IMR-90 (cell line): Measurements from ENCODE around the gene TEDC2. TPM values are rescaled to one million over a fixed set of nuclear protein-coding genes. Genes with fewer than 3 reads are reported as not detected.

Experiments used
- ATAC-seq: fragments of 200-7000 bp; cut with Tn5 transposase; 2 replicates; pipeline ENCODE4 v1.9.1; 2020; ENCODE audit warnings: low read depth, mild to moderate bottlenecking, moderate library complexity
- BruUV-seq: library from RNA; stranded (reverse); fragments of 400-500 nt; replicated peaks from 2 replicates; lab custom pipeline; 2021; lab: Mats Ljungman, UMichigan
- CTCF ChIA-PET: fragments of 300-600 bp; formaldehyde crosslinking; extraction: SDS; loops from one replicate; lab custom pipeline; 2021; ENCODE audit warnings: antibody characterized with exemption; lab: Yijun Ruan, JAX
- POLR2A ChIA-PET: fragments of 300-600 bp; sonication (Branson Sonifier 250); formaldehyde crosslinking; loops from one replicate; lab custom pipeline; 2022; ENCODE audit warnings: antibody characterized with exemption; ENCODE audit not compliant: unreplicated experiment; lab: Charles Lee
- DNase-seq: peaks from one replicate; pipeline ENCODE4 v3.0.0; 2013
- H2AFZ ChIP-seq: replicated peaks from 2 replicates; pipeline ENCODE3; 2013; ENCODE audit warnings: low read length, mild to moderate bottlenecking; ENCODE audit not compliant: poor library complexity
- H2AK5ac ChIP-seq: 2 replicates; pipeline ENCODE4 v1.6.1; 2013; ENCODE audit warnings: low read depth, low read length, inconsistent platforms
- H2AK9ac ChIP-seq: replicated peaks from 2 replicates; pipeline ENCODE3; 2013; ENCODE audit warnings: mild to moderate bottlenecking, low read depth, low read length, moderate library complexity; ENCODE audit not compliant: poor library complexity
- H2BK120ac ChIP-seq: 2 replicates; pipeline ENCODE4 v1.6.1; 2013; ENCODE audit warnings: low read depth, low read length, inconsistent platforms
- H2BK15ac ChIP-seq: 3 replicates; pipeline ENCODE4 v1.6.1; 2013; ENCODE audit warnings: low read depth, low read length, inconsistent platforms
- H2BK20ac ChIP-seq: 2 replicates; pipeline ENCODE4 v1.6.1; 2013; ENCODE audit warnings: low read depth, mild to moderate bottlenecking, inconsistent platforms, low read length, moderate library complexity
- H2BK5ac ChIP-seq: 2 replicates; pipeline ENCODE4 v1.6.1; 2013; ENCODE audit warnings: mild to moderate bottlenecking, low read depth, low read length, inconsistent platforms; ENCODE audit not compliant: poor library complexity, severe bottlenecking
- H3K14ac ChIP-seq: replicated peaks from 2 replicates; pipeline ENCODE4 v1.6.1; 2013; ENCODE audit warnings: low read depth, low read length, inconsistent platforms
- H3K18ac ChIP-seq: 2 replicates; pipeline ENCODE4 v1.6.1; 2013; ENCODE audit warnings: low read depth, low read length, control low read depth
- H3K23ac ChIP-seq: 2 replicates; pipeline ENCODE4 v1.6.1; 2013; ENCODE audit warnings: low read depth, low read length, inconsistent platforms
- H3K27ac ChIP-seq: 2 replicates; pipeline ENCODE4 v1.5.1; 2013; ENCODE audit warnings: mild to moderate bottlenecking, control low read depth, low read length; ENCODE audit not compliant: insufficient read depth
- H3K27me3 ChIP-seq: 2 replicates; pipeline ENCODE4 v1.6.1; 2013; ENCODE audit warnings: low read length; ENCODE audit not compliant: control insufficient read depth, insufficient read depth
- H3K36me3 ChIP-seq: 2 replicates; pipeline ENCODE4 v1.6.1; 2013; ENCODE audit warnings: low read length, mixed read lengths; ENCODE audit not compliant: control insufficient read depth, insufficient read depth
- H3K4ac ChIP-seq: 2 replicates; pipeline ENCODE4 v1.6.1; 2013; ENCODE audit warnings: low read depth, low read length, inconsistent platforms
- H3K4me1 ChIP-seq: 2 replicates; pipeline ENCODE4 v1.6.1; 2013; ENCODE audit warnings: low read length, mixed read lengths; ENCODE audit not compliant: control insufficient read depth, insufficient read depth
- H3K4me2 ChIP-seq: 2 replicates; pipeline ENCODE4 v1.6.1; 2013; ENCODE audit warnings: low read depth, mild to moderate bottlenecking, control low read depth, low read length, moderate library complexity
- H3K4me3 ChIP-seq: 2 replicates; pipeline ENCODE4 v1.5.1; 2013; ENCODE audit warnings: low read depth, mild to moderate bottlenecking, control low read depth, low read length, moderate library complexity; ENCODE audit not compliant: insufficient read depth
- H3K56ac ChIP-seq: 2 replicates; pipeline ENCODE4 v1.6.1; 2013; ENCODE audit warnings: low read length, inconsistent platforms; ENCODE audit not compliant: insufficient read depth; ENCODE audit errors: extremely low read depth
- H3K79me1 ChIP-seq, 2 experiments: 2 replicates each; pipeline ENCODE4 v1.6.1; 2013; ENCODE audit warnings: low read length in 2 of 2, inconsistent platforms in 1 of 2, low read depth in 1 of 2
- H3K9ac ChIP-seq: 2 replicates; pipeline ENCODE4 v1.6.1; 2013; ENCODE audit warnings: low read depth, low read length, control low read depth
- H3K9me1 ChIP-seq: 2 replicates; pipeline ENCODE4 v1.6.1; 2013; ENCODE audit warnings: low read length, inconsistent platforms; ENCODE audit not compliant: insufficient read depth
- H3K9me3 ChIP-seq: 2 replicates; pipeline ENCODE4 v1.6.1; 2013; ENCODE audit warnings: low read length; ENCODE audit not compliant: control insufficient read depth, insufficient read depth
- H4K20me1 ChIP-seq: 2 replicates; pipeline ENCODE4 v1.6.1; 2013; ENCODE audit warnings: low read length, inconsistent platforms; ENCODE audit not compliant: insufficient read depth
- H4K5ac ChIP-seq: 2 replicates; pipeline ENCODE4 v1.6.1; 2013; ENCODE audit warnings: mild to moderate bottlenecking, low read depth, low read length, control low read depth
- H4K8ac ChIP-seq, 2 experiments: 2 replicates each; pipeline ENCODE4 v1.6.1; 2013; ENCODE audit warnings: low read depth in 2 of 2, low read length in 2 of 2, control low read depth in 1 of 2, inconsistent platforms in 1 of 2
- H4K91ac ChIP-seq: 2 replicates; pipeline ENCODE4 v1.6.1; 2013; ENCODE audit warnings: low read depth, low read length, inconsistent platforms; ENCODE audit not compliant: insufficient read depth
- BHLHE40 ChIP-seq: fragments of 150-350 bp; IDR thresholded peaks from 2 replicates; pipeline ENCODE4 v1.6.1; 2016; ENCODE audit warnings: mild to moderate bottlenecking, low read depth, low read length
- CHD1 ChIP-seq: IDR thresholded peaks from 2 replicates; pipeline ENCODE4 v1.6.1; 2012; ENCODE audit warnings: low read depth, low read length, improper control_type of control experiment
- CTCF ChIP-seq: conservative IDR thresholded peaks from 2 replicates; pipeline ENCODE4 v1.5.1; 2012; ENCODE audit warnings: mild to moderate bottlenecking, low read depth, low read length, improper control_type of control experiment
- FOS ChIP-seq: fragments of 150-350 bp; IDR thresholded peaks from 2 replicates; pipeline ENCODE4 v1.6.1; 2016; ENCODE audit warnings: low read depth, low read length
- NFE2L2 ChIP-seq: fragments of 150-350 bp; IDR thresholded peaks from 2 replicates; pipeline ENCODE4 v1.6.1; 2016; ENCODE audit warnings: low read depth, mild to moderate bottlenecking, low read length
- RCOR1 ChIP-seq: IDR thresholded peaks from 2 replicates; pipeline ENCODE4 v1.6.1; 2012; ENCODE audit warnings: mild to moderate bottlenecking, low read length, improper control_type of control experiment; ENCODE audit not compliant: insufficient replicate concordance
- SMC3 ChIP-seq: fragments of 150-350 bp; IDR thresholded peaks from 2 replicates; pipeline ENCODE4 v1.6.1; 2016; ENCODE audit warnings: low read depth, mild to moderate bottlenecking, antibody characterized with exemption, low read length, moderate library complexity
- USF2 ChIP-seq: fragments of 150-350 bp; IDR thresholded peaks from 2 replicates; pipeline ENCODE4 v1.6.1; 2017; ENCODE audit warnings: mild to moderate bottlenecking, antibody characterized with exemption, low read length, low read depth
- WGBS, 2 experiments: methylation state at CpG; one replicate each; pipeline versions ENCODE4 v1.1.5 to v1.1.7; 2013; ENCODE audit warnings: missing lambda C conversion rate in 2 of 2; ENCODE audit not compliant: insufficient read length in 1 of 2; ENCODE audit errors: extremely low coverage in 2 of 2; 5-methylcytosine and 5-hydroxymethylcytosine counted together
- dilution Hi-C: fragments of 300-500 bp; cut with HindIII; formaldehyde crosslinking; loops from one replicate; pipeline ENCODE4 v1.14.3; 2018; ENCODE audit warnings: low sequenced_read_pairs; ENCODE audit not compliant: unreplicated experiment
- in situ Hi-C: fragments of 300-500 bp; cut with MboI; formaldehyde crosslinking; loops from 3 replicates; pipeline ENCODE4 v1.14.3; 2019; ENCODE audit warnings: low sequenced_read_pairs, inconsistent platforms, mixed read lengths
- intact Hi-C: fragments of 100-400 bp; cut with micrococcal nuclease; formaldehyde crosslinking; loops from 2 replicates; pipeline ENCODE4 v1.10.0; 2022
- polyA plus RNA-seq, 3 experiments: library from polyadenylated mRNA; depleted of rRNA; stranded (reverse); fragments of >200 nt; gene quantifications; 2 replicates each; pipeline ENCODE4 v1.2.3, GENCODE V29; 2012; ENCODE audit warnings: low replicate concordance in 1 of 3
- total RNA-seq: library from RNA; depleted of rRNA; stranded (reverse); fragments of >200 nt; gene quantifications from 2 replicates; pipeline ENCODE4 v1.2.3, GENCODE V29; 2012

Gene TEDC2
- total and polyA plus RNA-seq, 2 of the 4 experiments (the other 2 are of a cell fraction): 3.6 to 7.3 TPM

- H3K9ac ChIP-seq: no peak overlapping the region
Observed at GRCh38 chr16:2415085-2415484, 44.8 kb upstream of the TEDC2 start.

More at GRCh38 chr16:2415085-2415484, 44.8 kb upstream of the TEDC2 start:
- H3K23ac ChIP-seq: no peak overlapping the region
- no peak overlapping the region for H2BK15ac ChIP-seq
- H3K4me2 ChIP-seq: no peak overlapping the region
- no peak overlapping the region for H4K8ac ChIP-seq
- in situ Hi-C loops: no loop called here
- H4K91ac ChIP-seq: no peak overlapping the region
- peaks cover 4% of the 10 kb centered on the region for H3K4me1 ChIP-seq
- no peaks in the 10 kb centered on the region for H3K36me3 ChIP-seq
- ChIA-PET CTCF (interaction anchor here (0.6 kb wide), 1 partner anchor 343 kb away, joined by 4 read pairs; no protein-coding TSS in a partner anchor), POLR2A (no interaction called here)
- H4K5ac ChIP-seq: no peak overlapping the region
- no peak overlapping the region for H3K27ac ChIP-seq
- intact Hi-C loops: no loop called here
- no peak for ATAC-seq
- WGBS, 2 experiments: no CpG with 5 or more reads among the region's 2 CpGs
- BruUV-seq: no TSS peak
- H3K14ac ChIP-seq: no peak overlapping the region
- no peak overlapping the region for H3K4ac ChIP-seq
- no peak overlapping the region for H3K56ac ChIP-seq
- H3K18ac ChIP-seq: no peak overlapping the region
- H3K27me3 ChIP-seq: peaks cover 17% of the 10 kb centered on the region
- no peak overlapping the region for H3K4me3 ChIP-seq
- H2AK5ac ChIP-seq: no peak overlapping the region
- no peaks in the 10 kb centered on the region for H3K9me3 ChIP-seq
- TF ChIP-seq FOS: no peak
- TF ChIP-seq NFE2L2: no peak
- TF ChIP-seq RCOR1: no peak
- TF ChIP-seq BHLHE40: no peak
- no peak for TF ChIP-seq CTCF
- TF ChIP-seq USF2: no peak
- TF ChIP-seq CHD1: no peak
- TF ChIP-seq SMC3: no peak
- DNase-seq: no peak
- H3K9me1 ChIP-seq: no peaks in the 10 kb centered on the region
- dilution Hi-C loops: no loop called here
- H2BK120ac ChIP-seq: no peak overlapping the region
- no peak overlapping the region for H2BK5ac ChIP-seq
- no peaks in the 10 kb centered on the region for H4K20me1 ChIP-seq
- H2AK9ac ChIP-seq: no peak overlapping the region
- no peak overlapping the region for H2AFZ ChIP-seq
- H2BK20ac ChIP-seq: no peak overlapping the region
- no peaks in the 10 kb centered on the region for H3K79me1 ChIP-seq
